PFSK-1 (cell line): ENCODE results near the gene PLEKHH1.

Source experiments
- POLR2AphosphoS5 ChIP-seq: IDR thresholded peaks from 2 replicates; pipeline ENCODE4 v1.6.1; 2012; ENCODE audit warnings: low read depth, mild to moderate bottlenecking, control low read depth, low read length, moderate library complexity
- SIN3A ChIP-seq: IDR thresholded peaks from 2 replicates; pipeline ENCODE4 v1.6.1; 2012; ENCODE audit warnings: mild to moderate bottlenecking, low read length, moderate library complexity, borderline replicate concordance; ENCODE audit not compliant: insufficient read depth
- TF ChIP-seq, protein P1 (sequence below), 2 experiments: IDR thresholded peaks; 2 replicates each; pipeline versions ENCODE4 v1.6.1 to v1.8.0; 2011 to 2012; ENCODE audit warnings: low read depth in 2 of 2, low read length in 2 of 2, control low read depth in 1 of 2, inconsistent platforms in 1 of 2, mild to moderate bottlenecking in 1 of 2, moderate library complexity in 1 of 2; ENCODE audit not compliant: insufficient read depth in 1 of 2

DNA sequence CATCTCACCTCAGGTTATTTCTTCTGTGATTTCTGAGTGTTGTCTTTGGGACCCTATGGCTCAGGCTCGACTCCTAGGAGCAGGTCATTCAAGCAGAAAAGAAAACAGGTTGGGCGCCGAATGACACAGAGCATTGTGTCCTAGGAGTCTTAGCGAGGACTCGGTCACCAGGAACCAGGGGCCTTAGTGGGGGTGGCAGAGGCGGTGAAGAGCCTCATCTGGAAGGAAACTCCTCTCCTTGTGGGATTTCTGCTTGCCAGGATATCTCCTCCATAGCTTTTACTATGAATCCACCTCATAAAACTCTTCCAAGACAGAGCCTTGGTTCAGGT lies 630 bp downstream of the PLEKHH1 start:
- TF ChIP-seq SIN3A = no peak
- TF ChIP-seq, protein P1, sequence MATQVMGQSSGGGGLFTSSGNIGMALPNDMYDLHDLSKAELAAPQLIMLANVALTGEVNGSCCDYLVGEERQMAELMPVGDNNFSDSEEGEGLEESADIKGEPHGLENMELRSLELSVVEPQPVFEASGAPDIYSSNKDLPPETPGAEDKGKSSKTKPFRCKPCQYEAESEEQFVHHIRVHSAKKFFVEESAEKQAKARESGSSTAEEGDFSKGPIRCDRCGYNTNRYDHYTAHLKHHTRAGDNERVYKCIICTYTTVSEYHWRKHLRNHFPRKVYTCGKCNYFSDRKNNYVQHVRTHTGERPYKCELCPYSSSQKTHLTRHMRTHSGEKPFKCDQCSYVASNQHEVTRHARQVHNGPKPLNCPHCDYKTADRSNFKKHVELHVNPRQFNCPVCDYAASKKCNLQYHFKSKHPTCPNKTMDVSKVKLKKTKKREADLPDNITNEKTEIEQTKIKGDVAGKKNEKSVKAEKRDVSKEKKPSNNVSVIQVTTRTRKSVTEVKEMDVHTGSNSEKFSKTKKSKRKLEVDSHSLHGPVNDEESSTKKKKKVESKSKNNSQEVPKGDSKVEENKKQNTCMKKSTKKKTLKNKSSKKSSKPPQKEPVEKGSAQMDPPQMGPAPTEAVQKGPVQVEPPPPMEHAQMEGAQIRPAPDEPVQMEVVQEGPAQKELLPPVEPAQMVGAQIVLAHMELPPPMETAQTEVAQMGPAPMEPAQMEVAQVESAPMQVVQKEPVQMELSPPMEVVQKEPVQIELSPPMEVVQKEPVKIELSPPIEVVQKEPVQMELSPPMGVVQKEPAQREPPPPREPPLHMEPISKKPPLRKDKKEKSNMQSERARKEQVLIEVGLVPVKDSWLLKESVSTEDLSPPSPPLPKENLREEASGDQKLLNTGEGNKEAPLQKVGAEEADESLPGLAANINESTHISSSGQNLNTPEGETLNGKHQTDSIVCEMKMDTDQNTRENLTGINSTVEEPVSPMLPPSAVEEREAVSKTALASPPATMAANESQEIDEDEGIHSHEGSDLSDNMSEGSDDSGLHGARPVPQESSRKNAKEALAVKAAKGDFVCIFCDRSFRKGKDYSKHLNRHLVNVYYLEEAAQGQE (IDR thresholded peaks at IDR 0.05; ENCODE audit: insufficient read depth in 1 of 2, low read depth in 2 of 2, low read length in 2 of 2) = no peak
- TF ChIP-seq POLR2AphosphoS5 = no peak
